HCT116 (cell line): ENCODE measurements around the gene THOC1.

Experiments used
- ATF3 ChIP-seq: IDR thresholded peaks from 2 replicates; pipeline ENCODE4 v1.6.1; 2012
- CEBPB ChIP-seq: IDR thresholded peaks from 2 replicates; pipeline ENCODE4 v1.6.1; 2012; ENCODE audit warnings: low read depth
- CTCF ChIP-seq, 3 experiments: fragments of 200-600 bp in 1 of 3; sonication (generic) in 1 of 3; IDR thresholded peaks in 2 of 3; conservative IDR thresholded peaks in 1 of 3; 2 replicates each; pipeline ENCODE4 v1.5.1; 2012 to 2017; ENCODE audit warnings: low read depth in 2 of 3, low read length in 2 of 3, antibody characterized with exemption in 1 of 3, borderline replicate concordance in 1 of 3, control low read depth in 1 of 3, mild to moderate bottlenecking in 1 of 3, mixed read lengths in 1 of 3, mixed run types in 1 of 3, moderate library complexity in 1 of 3; ENCODE audit not compliant: insufficient read depth in 1 of 3
- ELF1 ChIP-seq: IDR thresholded peaks from 2 replicates; pipeline ENCODE4 v1.6.1; 2012; ENCODE audit warnings: low read depth, borderline replicate concordance
- EZH2 ChIP-seq: fragments of 200-600 bp; sonication (generic); IDR thresholded peaks from 2 replicates; pipeline ENCODE4 v1.6.1; 2017; ENCODE audit warnings: antibody characterized with exemption, mixed run types
- EZH2phosphoT487 ChIP-seq: fragments of 200-600 bp; IDR thresholded peaks from 2 replicates; pipeline ENCODE4 v1.6.1; 2018; ENCODE audit warnings: antibody characterized with exemption, borderline replicate concordance
- MAX ChIP-seq: IDR thresholded peaks from 2 replicates; pipeline ENCODE4 v1.6.1; 2012
- POLR2A ChIP-seq: IDR thresholded peaks from 2 replicates; pipeline ENCODE4 v1.7.0; 2011; ENCODE audit warnings: borderline replicate concordance; ENCODE audit not compliant: insufficient read depth, insufficient read length; ENCODE audit errors: extremely low read depth
- POLR2AphosphoS5 ChIP-seq: IDR thresholded peaks from 2 replicates; pipeline ENCODE4 v1.6.1; 2011; ENCODE audit warnings: mild to moderate bottlenecking, low read depth, low read length, moderate library complexity
- RAD21 ChIP-seq: IDR thresholded peaks from 2 replicates; pipeline ENCODE4 v1.6.1; 2012; ENCODE audit warnings: low read depth, mild to moderate bottlenecking
- REST ChIP-seq: IDR thresholded peaks from 2 replicates; pipeline ENCODE4 v1.6.1; 2012; ENCODE audit warnings: low read depth
- SP1 ChIP-seq: IDR thresholded peaks from 2 replicates; pipeline ENCODE4 v1.6.1; 2012; ENCODE audit warnings: low read depth
- TCF7L2 ChIP-seq: IDR thresholded peaks from 2 replicates; pipeline ENCODE4 v1.7.0; 2011; ENCODE audit warnings: borderline replicate concordance, inconsistent platforms; ENCODE audit not compliant: insufficient read depth, insufficient read length; ENCODE audit errors: extremely low read depth
- YY1 ChIP-seq: IDR thresholded peaks from 2 replicates; pipeline ENCODE4 v1.6.1; 2011; ENCODE audit warnings: low read length, low read depth, moderate library complexity, mild to moderate bottlenecking; ENCODE audit not compliant: insufficient replicate concordance; ENCODE audit errors: extremely low read depth

GRCh38 chr18:253121-253520 lies 14.7 kb downstream of the THOC1 start:
- TF ChIP-seq CTCF (IDR thresholded peaks at IDR 0.05 in 2 of 3, conservative IDR thresholded peaks at IDR 0.05 in 1 of 3; ENCODE audit: borderline replicate concordance in 1 of 3, insufficient read depth in 1 of 3, low read depth in 2 of 3, low read length in 2 of 3) = no peak
- no peak for TF ChIP-seq SP1
- TF ChIP-seq CEBPB = no peak
- no peak for TF ChIP-seq POLR2A
- no peak for TF ChIP-seq TCF7L2
- TF ChIP-seq EZH2phosphoT487 = no peak
- no peak for TF ChIP-seq POLR2AphosphoS5
- TF ChIP-seq REST = no peak
- TF ChIP-seq MAX = no peak
- TF ChIP-seq YY1 = no peak
- TF ChIP-seq RAD21 = no peak
- no peak for TF ChIP-seq ATF3
- no peak for TF ChIP-seq EZH2
- no peak for TF ChIP-seq ELF1
